HTERT RPE-1 (cell line): ENCODE data around the gene MYH14.
"Not testable (repeated sequence)": the region's sequence is repeated elsewhere in the genome, so short reads cannot be mapped to it uniquely, and the experiment has no call there.

Source experiments
- in situ Hi-C: fragments of 300-500 bp; cut with MboI; formaldehyde crosslinking; loops from 4 replicates; pipeline ENCODE4 v1.14.3; 2020; ENCODE audit warnings: low sequenced_read_pairs

Gene MYH14

GRCh38 chr19:50223439-50223716, 20.0 kb downstream of the MYH14 start:
- in situ Hi-C loops: no loop called here

GRCh38 chr19:50224986-50225747, 21.7 kb downstream of the MYH14 start:
- in situ Hi-C loops: no loop called here

GRCh38 chr19:50226536-50226935, 23.1 kb downstream of the MYH14 start:
- in situ Hi-C loops: no loop called here

- in situ Hi-C loops: not testable (repeated sequence)
Measured at GRCh38 chr19:50228153-50228552, 24.7 kb downstream of the MYH14 start.

- in situ Hi-C loops: no loop called here
Measured at GRCh38 chr19:50230379-50231351, 27.2 kb downstream of the MYH14 start.

- in situ Hi-C loops: not testable (repeated sequence)
Measured at GRCh38 chr19:50231417-50231816, 28.0 kb downstream of the MYH14 start.

- in situ Hi-C loops: no loop called here
Measured at GRCh38 chr19:50231821-50232220, 28.4 kb downstream of the MYH14 start.

- in situ Hi-C loops: no loop called here
Measured at GRCh38 chr19:50232600-50232999, 29.2 kb downstream of the MYH14 start.

GRCh38 chr19:50233308-50233910, 30.0 kb downstream of the MYH14 start:
- in situ Hi-C loops: no loop called here

- in situ Hi-C loops: not testable (repeated sequence)
Measured at GRCh38 chr19:50237493-50237892, 34.1 kb downstream of the MYH14 start.

- in situ Hi-C loops: no loop called here
Measured at GRCh38 chr19:50238043-50238442, 34.6 kb downstream of the MYH14 start.

GRCh38 chr19:50239921-50240590, 36.6 kb downstream of the MYH14 start:
- in situ Hi-C loops: no loop called here

GRCh38 chr19:50242581-50242980, 39.2 kb downstream of the MYH14 start:
- in situ Hi-C loops: no loop called here

GRCh38 chr19:50244695-50245094, 41.3 kb downstream of the MYH14 start:
- in situ Hi-C loops: no loop called here

- in situ Hi-C loops: no loop called here
Measured at GRCh38 chr19:50248413-50248812, 45.0 kb downstream of the MYH14 start.

GRCh38 chr19:50248826-50249225, 45.4 kb downstream of the MYH14 start:
- in situ Hi-C loops: no loop called here

GRCh38 chr19:50249636-50250035, 46.2 kb downstream of the MYH14 start:
- in situ Hi-C loops: no loop called here

GRCh38 chr19:50250450-50251136, 47.2 kb downstream of the MYH14 start:
- in situ Hi-C loops: no loop called here

GRCh38 chr19:50252111-50252886, 48.9 kb downstream of the MYH14 start:
- in situ Hi-C loops: no loop called here

GRCh38 chr19:50252887-50253268, 49.5 kb downstream of the MYH14 start:
- in situ Hi-C loops: no loop called here
